Measurements from ENCODE around the gene TMEM123. TPM values are rescaled to one million over a fixed set of nuclear protein-coding genes. Genes with fewer than 3 reads are reported as not detected.
"Not testable (repeated sequence)": the region's sequence is repeated elsewhere in the genome, so short reads cannot be mapped to it uniquely, and the experiment has no call there.

TMEM123 gene
- total RNA-seq, 1 experiment from 2014 or later, result 214 TPM

DNA sequence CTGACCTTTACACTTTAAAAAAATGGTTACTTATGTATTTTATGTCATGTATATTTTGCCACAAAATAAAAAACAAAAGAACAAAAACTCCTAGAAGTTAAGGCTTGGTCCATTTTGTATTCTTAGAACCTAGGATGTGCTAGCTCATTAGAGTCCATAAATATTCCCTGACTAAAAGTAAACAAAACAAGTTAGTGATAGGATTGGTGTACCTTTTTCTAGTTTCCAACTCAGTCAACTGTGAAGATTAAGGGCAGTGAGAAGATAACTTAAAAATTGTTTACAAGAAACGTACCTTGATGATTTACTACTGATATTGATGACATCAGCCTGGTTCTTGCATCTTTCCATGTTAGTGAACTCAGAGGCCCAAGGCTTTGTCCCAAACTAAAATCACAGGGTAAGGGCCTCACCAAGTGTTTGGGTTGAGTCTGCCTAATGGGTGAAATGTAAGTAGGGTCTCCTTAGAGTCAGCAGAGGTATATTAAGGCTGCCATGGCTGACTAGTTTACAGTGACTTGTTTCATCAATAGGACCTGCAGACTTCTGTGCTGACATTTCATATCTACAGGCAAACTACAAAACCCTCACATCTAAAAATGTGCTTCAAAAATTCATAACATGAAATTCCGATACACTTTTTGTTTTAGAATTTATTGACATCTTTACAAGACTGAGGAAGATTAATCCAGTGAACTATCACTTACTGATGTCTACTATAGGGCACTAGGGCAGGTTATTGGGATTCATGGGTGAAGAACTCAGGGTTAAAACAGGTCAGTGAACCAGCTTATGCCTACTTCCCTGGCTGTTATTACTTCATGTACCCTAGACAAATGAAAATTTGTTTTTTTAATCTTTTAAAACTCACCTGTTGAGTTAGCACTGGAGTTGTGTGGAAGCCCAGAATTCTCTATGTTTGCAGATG, 4.4 kb downstream of the TMEM123 start:
- H3K27ac ChIP-seq (ENCODE audit: low read depth, low read length, poor library complexity, severe bottlenecking), result no peak overlapping the region
- POLR2A ChIA-PET (ENCODE audit: low non-redundant PET), result no interaction called here

DNA sequence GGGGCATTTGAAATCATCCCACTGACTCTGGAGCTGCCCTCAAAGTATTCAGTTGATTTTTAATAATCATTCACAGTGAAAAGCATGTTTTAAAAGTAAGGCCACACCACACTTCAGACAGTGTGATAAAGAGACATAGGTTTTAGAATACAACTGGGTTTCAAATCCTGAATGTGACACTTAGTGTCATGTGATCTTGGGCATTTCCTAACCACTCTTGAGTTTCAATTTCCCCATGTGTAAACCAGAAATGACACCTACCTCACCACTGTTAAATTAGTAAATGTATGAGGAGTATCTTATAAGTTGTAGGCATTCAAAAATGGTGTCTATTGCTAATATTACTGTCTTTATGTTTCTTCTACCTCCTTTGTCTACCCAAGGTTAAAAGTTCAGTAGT, 5.4 kb downstream of the TMEM123 start:
- no peak overlapping the region for H3K27ac ChIP-seq (ENCODE audit: low read depth, low read length, poor library complexity, severe bottlenecking)
- H3K4me3 ChIP-seq (ENCODE audit: low read depth, low read length, poor library complexity, severe bottlenecking), result no peak overlapping the region
- TF ChIP-seq EZH2 (IDR thresholded peaks at IDR 0.05; ENCODE audit: borderline replicate concordance, low read depth, low read length, poor library complexity, severe bottlenecking), result no peak
- peaks cover 34% of the 10 kb centered on the region for H3K36me3 ChIP-seq (ENCODE audit: insufficient read depth, low read length, poor library complexity, severe bottlenecking)
- intact Hi-C loops (cut with micrococcal nuclease; ENCODE audit: unreplicated experiment), result no loop called here
- DNase-seq (ENCODE audit: low spot score), result no peak
- H3K4me1 ChIP-seq (ENCODE audit: insufficient read depth, low read length, poor library complexity, severe bottlenecking), result peaks cover 20% of the 10 kb centered on the region
- no TSS peak for BruUV-seq (replicated peaks)
- H3K9me3 ChIP-seq (ENCODE audit: low read depth, low read length, poor library complexity, severe bottlenecking), result no peaks in the 10 kb centered on the region
- no peaks in the 10 kb centered on the region for H3K27me3 ChIP-seq (replicated peaks; ENCODE audit: insufficient read depth, low read depth, low read length, poor library complexity)
- ChIA-PET CTCF (no interaction called here), POLR2A (ENCODE audit: low non-redundant PET) (interaction anchor here (0.6 kb wide), 1 partner anchor 30 kb away, joined by 3 read pairs; no protein-coding TSS in a partner anchor)

More for the DNA sequence above, 4.4 kb downstream of the TMEM123 start:
- no peaks in the 10 kb centered on the region for H3K27me3 ChIP-seq (replicated peaks; ENCODE audit: insufficient read depth, low read depth, low read length, poor library complexity)
- H3K4me3 ChIP-seq (ENCODE audit: low read depth, low read length, poor library complexity, severe bottlenecking), result no peak overlapping the region
- H3K9me3 ChIP-seq (ENCODE audit: low read depth, low read length, poor library complexity, severe bottlenecking), result no peaks in the 10 kb centered on the region
- no peak for DNase-seq (ENCODE audit: low spot score)
- CTCF ChIA-PET, result no interaction called here
- H3K4me1 ChIP-seq (ENCODE audit: insufficient read depth, low read length, poor library complexity, severe bottlenecking), result peaks cover 21% of the 10 kb centered on the region
- intact Hi-C loops (cut with micrococcal nuclease; ENCODE audit: unreplicated experiment), result no loop called here
- BruUV-seq (replicated peaks), result no TSS peak
- TF ChIP-seq EZH2 (IDR thresholded peaks at IDR 0.05; ENCODE audit: borderline replicate concordance, low read depth, low read length, poor library complexity, severe bottlenecking), result no peak
- peaks cover 34% of the 10 kb centered on the region for H3K36me3 ChIP-seq (ENCODE audit: insufficient read depth, low read length, poor library complexity, severe bottlenecking)

DNA sequence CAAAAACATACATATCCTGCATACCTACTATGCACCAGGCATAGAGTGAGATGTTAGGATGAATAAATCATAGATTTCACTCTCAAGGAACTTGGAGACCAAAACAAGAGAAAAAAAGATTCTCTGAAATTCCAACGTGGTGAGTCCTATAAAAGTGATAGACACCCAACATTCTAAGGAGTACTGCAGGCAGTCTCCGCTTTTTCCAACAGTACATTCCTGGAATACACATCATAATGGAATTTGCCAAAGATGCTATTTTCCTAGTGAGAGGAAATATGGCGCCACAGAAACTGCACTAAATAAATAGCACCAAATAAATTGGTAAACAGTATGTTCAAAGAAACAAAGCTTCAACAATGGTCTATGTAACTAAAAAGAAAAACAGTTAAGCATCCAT, 6.0 kb downstream of the TMEM123 start:
- H3K4me3 ChIP-seq (ENCODE audit: low read depth, low read length, poor library complexity, severe bottlenecking), result no peak overlapping the region
- peaks cover 20% of the 10 kb centered on the region for H3K4me1 ChIP-seq (ENCODE audit: insufficient read depth, low read length, poor library complexity, severe bottlenecking)
- no peaks in the 10 kb centered on the region for H3K27me3 ChIP-seq (replicated peaks; ENCODE audit: insufficient read depth, low read depth, low read length, poor library complexity)
- no peaks in the 10 kb centered on the region for H3K9me3 ChIP-seq (ENCODE audit: low read depth, low read length, poor library complexity, severe bottlenecking)
- no peak for TF ChIP-seq EZH2 (IDR thresholded peaks at IDR 0.05; ENCODE audit: borderline replicate concordance, low read depth, low read length, poor library complexity, severe bottlenecking)
- TF ChIP-seq, protein P1, sequence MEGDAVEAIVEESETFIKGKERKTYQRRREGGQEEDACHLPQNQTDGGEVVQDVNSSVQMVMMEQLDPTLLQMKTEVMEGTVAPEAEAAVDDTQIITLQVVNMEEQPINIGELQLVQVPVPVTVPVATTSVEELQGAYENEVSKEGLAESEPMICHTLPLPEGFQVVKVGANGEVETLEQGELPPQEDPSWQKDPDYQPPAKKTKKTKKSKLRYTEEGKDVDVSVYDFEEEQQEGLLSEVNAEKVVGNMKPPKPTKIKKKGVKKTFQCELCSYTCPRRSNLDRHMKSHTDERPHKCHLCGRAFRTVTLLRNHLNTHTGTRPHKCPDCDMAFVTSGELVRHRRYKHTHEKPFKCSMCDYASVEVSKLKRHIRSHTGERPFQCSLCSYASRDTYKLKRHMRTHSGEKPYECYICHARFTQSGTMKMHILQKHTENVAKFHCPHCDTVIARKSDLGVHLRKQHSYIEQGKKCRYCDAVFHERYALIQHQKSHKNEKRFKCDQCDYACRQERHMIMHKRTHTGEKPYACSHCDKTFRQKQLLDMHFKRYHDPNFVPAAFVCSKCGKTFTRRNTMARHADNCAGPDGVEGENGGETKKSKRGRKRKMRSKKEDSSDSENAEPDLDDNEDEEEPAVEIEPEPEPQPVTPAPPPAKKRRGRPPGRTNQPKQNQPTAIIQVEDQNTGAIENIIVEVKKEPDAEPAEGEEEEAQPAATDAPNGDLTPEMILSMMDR (conservative IDR thresholded peaks at IDR 0.05; ENCODE audit: low read depth, low read length), result no peak
- DNase-seq (ENCODE audit: low spot score), result no peak
- intact Hi-C loops (cut with micrococcal nuclease; ENCODE audit: unreplicated experiment), result no loop called here
- CTCF ChIA-PET, result no interaction called here
- BruUV-seq (replicated peaks), result no TSS peak
- H3K27ac ChIP-seq (ENCODE audit: low read depth, low read length, poor library complexity, severe bottlenecking), result no peak overlapping the region
- POLR2A ChIA-PET (ENCODE audit: low non-redundant PET), result no interaction called here
- H3K36me3 ChIP-seq (ENCODE audit: insufficient read depth, low read length, poor library complexity, severe bottlenecking), result peaks cover 34% of the 10 kb centered on the region

DNA sequence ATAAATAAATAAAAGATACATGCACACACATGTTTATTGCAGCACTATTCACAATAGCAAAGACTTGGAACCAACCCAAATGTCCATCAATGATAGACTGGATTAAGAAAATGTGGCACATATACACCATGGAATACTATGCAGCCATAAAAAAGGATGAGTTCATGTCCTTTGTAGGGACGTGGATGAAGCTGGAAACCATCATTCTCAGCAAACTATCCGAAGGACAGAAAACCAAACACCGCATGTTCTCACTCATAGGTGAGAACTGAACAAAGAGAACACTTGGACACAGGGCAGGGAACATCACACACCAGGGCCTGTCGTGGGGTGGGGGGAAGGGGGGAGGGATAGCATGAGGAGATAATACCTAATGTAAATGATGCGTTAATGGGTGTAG, 7.9 kb downstream of the TMEM123 start:
- POLR2A ChIA-PET (ENCODE audit: low non-redundant PET); BruUV-seq (replicated peaks); intact Hi-C loops (cut with micrococcal nuclease; ENCODE audit: unreplicated experiment); H3K4me1 ChIP-seq (ENCODE audit: insufficient read depth, low read length, poor library complexity, severe bottlenecking); CTCF ChIA-PET; H3K9me3 ChIP-seq (ENCODE audit: low read depth, low read length, poor library complexity, severe bottlenecking); H3K27me3 ChIP-seq (replicated peaks; ENCODE audit: insufficient read depth, low read depth, low read length, poor library complexity); DNase-seq (ENCODE audit: low spot score); H3K4me3 ChIP-seq (ENCODE audit: low read depth, low read length, poor library complexity, severe bottlenecking); H3K27ac ChIP-seq (ENCODE audit: low read depth, low read length, poor library complexity, severe bottlenecking): not testable (repeated sequence)
- peaks cover 34% of the 10 kb centered on the region for H3K36me3 ChIP-seq (ENCODE audit: insufficient read depth, low read length, poor library complexity, severe bottlenecking)

DNA sequence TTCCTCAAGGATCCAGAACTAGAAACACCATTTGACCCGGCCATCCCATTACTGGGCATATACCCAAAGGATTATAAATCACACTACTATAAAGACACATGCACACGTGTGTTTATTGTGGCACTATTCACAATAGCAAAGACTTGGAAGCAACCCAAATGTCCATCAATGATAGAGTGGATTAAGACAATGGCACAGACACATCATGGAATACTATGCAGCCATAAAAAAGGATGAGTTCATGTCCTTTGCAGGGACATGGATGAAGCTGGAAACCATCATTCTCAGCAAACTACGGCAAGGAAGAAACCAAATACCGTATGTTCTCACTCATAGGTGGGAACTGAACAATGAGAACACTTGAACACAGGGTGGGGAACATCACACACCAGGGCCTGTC, 8.4 kb downstream of the TMEM123 start:
- H3K27me3 ChIP-seq (replicated peaks; ENCODE audit: insufficient read depth, low read depth, low read length, poor library complexity); H3K9me3 ChIP-seq (ENCODE audit: low read depth, low read length, poor library complexity, severe bottlenecking); BruUV-seq (replicated peaks); DNase-seq (ENCODE audit: low spot score); POLR2A ChIA-PET (ENCODE audit: low non-redundant PET); H3K4me3 ChIP-seq (ENCODE audit: low read depth, low read length, poor library complexity, severe bottlenecking); H3K4me1 ChIP-seq (ENCODE audit: insufficient read depth, low read length, poor library complexity, severe bottlenecking); CTCF ChIA-PET; intact Hi-C loops (cut with micrococcal nuclease; ENCODE audit: unreplicated experiment); H3K27ac ChIP-seq (ENCODE audit: low read depth, low read length, poor library complexity, severe bottlenecking): not testable (repeated sequence)
- H3K36me3 ChIP-seq (ENCODE audit: insufficient read depth, low read length, poor library complexity, severe bottlenecking), result peaks cover 34% of the 10 kb centered on the region

DNA sequence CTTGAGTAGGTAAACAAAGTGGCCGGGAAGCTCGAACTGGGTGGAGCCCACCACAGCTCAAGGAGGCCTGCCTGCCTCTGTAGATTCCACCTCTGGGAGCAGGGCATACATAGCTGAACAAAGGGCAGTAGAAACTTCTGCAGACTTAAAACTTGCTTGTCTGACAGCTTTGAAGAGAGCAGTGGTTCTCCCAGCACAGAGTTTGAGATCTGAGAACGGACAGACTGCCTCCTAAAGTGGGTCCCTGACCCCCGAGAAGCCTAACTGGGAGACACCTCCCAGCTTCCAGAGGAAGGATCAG, 13.6 kb downstream of the TMEM123 start:
- intact Hi-C loops (cut with micrococcal nuclease; ENCODE audit: unreplicated experiment); BruUV-seq (replicated peaks); H3K4me1 ChIP-seq (ENCODE audit: insufficient read depth, low read length, poor library complexity, severe bottlenecking); POLR2A ChIA-PET (ENCODE audit: low non-redundant PET); H3K4me3 ChIP-seq (ENCODE audit: low read depth, low read length, poor library complexity, severe bottlenecking); H3K9me3 ChIP-seq (ENCODE audit: low read depth, low read length, poor library complexity, severe bottlenecking); H3K27me3 ChIP-seq (replicated peaks; ENCODE audit: insufficient read depth, low read depth, low read length, poor library complexity); H3K27ac ChIP-seq (ENCODE audit: low read depth, low read length, poor library complexity, severe bottlenecking); DNase-seq (ENCODE audit: low spot score); CTCF ChIA-PET: not testable (repeated sequence)
- peaks cover 15% of the 10 kb centered on the region for H3K36me3 ChIP-seq (ENCODE audit: insufficient read depth, low read length, poor library complexity, severe bottlenecking)

All from A673 (cell line).